ENCODE data around the gene MAD1L1. TPM values are rescaled to one million over a fixed set of nuclear protein-coding genes. Genes with fewer than 3 reads are reported as not detected.
A peak's percentile ranks its signal among the peaks of the same experiment; 100 is the strongest.

The MAD1L1 gene
- total RNA-seq, 1 donor from 2014 or later: 53.8 TPM

GRCh38 chr7:1852517-1853430, 380.0 kb downstream of the MAD1L1 start:
- no peaks in the 10 kb centered on the region for H3K27me3 Mint-ChIP-seq (ENCODE audit: low read depth)
- DNase-seq (ENCODE audit: low read depth, low spot score): no peak
- no peak overlapping the region for H3K4me3 Mint-ChIP-seq
- no peak for TF ChIP-seq CTCF (conservative IDR thresholded peaks at IDR 0.05)
- H3K4me1 Mint-ChIP-seq: no peaks in the 10 kb centered on the region
- H3K9me3 Mint-ChIP-seq: no peaks in the 10 kb centered on the region
- H3K27ac Mint-ChIP-seq (ENCODE audit: unreplicated experiment): no peak overlapping the region
- H3K36me3 Mint-ChIP-seq (ENCODE audit: low read depth): no peaks in the 10 kb centered on the region

- H3K4me3 Mint-ChIP-seq: no peak overlapping the region
These were observed 380.8 kb downstream of the MAD1L1 start for GRCh38 chr7:1851721-1852516.

DNA sequence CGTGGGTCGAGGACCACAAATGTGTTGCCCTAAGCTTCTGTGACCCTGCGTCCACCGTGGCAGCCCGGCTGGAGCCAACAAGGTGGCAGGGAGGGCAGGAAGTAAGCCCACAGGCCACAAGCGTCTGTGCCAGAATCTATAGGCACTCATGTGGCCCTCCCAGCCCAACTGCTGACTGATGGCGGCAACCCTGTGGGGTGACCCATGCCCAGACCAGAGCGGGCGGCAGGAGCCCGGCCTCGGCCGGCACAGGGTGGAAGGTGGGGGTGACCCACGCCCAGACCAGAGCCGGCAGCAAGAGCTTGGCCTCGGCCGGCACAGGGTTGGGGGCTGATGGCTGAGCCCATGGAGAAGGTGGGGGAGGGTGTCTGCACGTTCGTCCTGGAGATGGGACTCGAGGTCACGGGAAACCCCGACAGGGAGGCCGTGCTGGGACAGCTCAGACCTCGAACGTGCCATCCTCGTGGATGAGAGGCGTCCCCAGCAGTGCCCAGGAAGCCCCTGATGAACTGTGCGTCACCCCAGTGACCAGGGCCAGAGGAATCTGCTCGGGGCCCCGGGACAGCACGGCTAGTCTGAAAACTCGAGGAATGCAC, 381.7 kb downstream of the MAD1L1 start:
- Mint-ChIP-seq H3K27me3 (ENCODE audit: low read depth) (no peaks in the 10 kb centered on the region), H3K27ac (ENCODE audit: unreplicated experiment) (no peak overlapping the region), H3K36me3 (ENCODE audit: low read depth) (no peaks in the 10 kb centered on the region), H3K4me3 (no peak overlapping the region), H3K9me3 (no peaks in the 10 kb centered on the region), H3K4me1 (no peaks in the 10 kb centered on the region)
- DNase-seq (ENCODE audit: low read depth, low spot score): no peak
- TF ChIP-seq CTCF (conservative IDR thresholded peaks at IDR 0.05): no peak

More at GRCh38 chr7:1851721-1852516, 380.8 kb downstream of the MAD1L1 start:
- no peak for TF ChIP-seq CTCF (conservative IDR thresholded peaks at IDR 0.05)
- H3K9me3 Mint-ChIP-seq: no peaks in the 10 kb centered on the region
- no peak for DNase-seq (ENCODE audit: low read depth, low spot score)
- H3K36me3 Mint-ChIP-seq (ENCODE audit: low read depth): no peaks in the 10 kb centered on the region
- H3K27ac Mint-ChIP-seq (ENCODE audit: unreplicated experiment): peak overlapping the region; percentile 35
- no peaks in the 10 kb centered on the region for H3K4me1 Mint-ChIP-seq
- H3K27me3 Mint-ChIP-seq (ENCODE audit: low read depth): no peaks in the 10 kb centered on the region

DNA sequence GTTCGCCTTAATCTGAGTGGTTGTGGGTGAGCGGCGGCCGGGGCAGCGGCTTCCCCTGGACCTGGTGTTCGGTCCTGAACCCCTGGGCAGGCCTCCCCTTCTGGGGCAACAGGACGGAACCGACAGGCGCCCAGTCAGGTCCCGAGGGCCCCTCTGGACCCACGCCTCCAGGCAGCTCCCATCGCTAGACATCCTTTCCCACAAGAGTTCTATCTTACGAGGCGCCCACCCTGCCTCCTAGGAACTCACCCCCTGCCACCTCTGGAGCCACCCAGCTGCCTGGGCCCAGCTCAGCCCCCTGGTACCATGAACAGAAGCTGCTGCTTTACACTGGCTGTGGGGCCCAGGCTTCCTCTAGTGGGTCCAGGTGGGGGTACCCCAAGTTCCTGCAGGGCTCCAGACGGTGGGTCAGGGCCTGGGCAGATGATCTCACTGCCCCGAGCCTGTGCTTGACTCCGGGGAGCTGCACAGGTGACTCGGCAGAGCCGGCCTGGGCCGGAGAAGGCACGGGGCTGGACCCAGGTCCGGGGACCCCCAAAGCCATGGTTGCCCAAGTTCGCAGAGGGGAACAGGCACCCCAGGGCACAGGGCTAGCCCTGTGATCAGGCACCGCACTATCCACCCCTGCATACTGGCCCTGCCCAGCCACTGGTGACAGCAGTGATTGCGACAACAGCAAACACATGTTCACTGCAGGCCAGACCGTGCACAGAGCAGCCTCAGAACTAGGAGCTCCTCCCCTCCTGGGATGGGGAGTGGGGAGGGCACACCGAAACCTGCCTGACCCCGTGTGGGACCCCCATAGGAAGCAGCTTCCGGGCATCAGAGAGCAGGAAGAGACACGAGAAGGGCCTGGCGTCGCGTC, 382.4 kb downstream of the MAD1L1 start:
- DNase-seq (ENCODE audit: low read depth, low spot score): no peak
- TF ChIP-seq CTCF (conservative IDR thresholded peaks at IDR 0.05): no peak
- peak overlapping the region; percentile 43 for H3K27ac Mint-ChIP-seq (ENCODE audit: unreplicated experiment)
- H3K27me3 Mint-ChIP-seq (ENCODE audit: low read depth): no peaks in the 10 kb centered on the region
- no peaks in the 10 kb centered on the region for H3K9me3 Mint-ChIP-seq
- no peak overlapping the region for H3K4me3 Mint-ChIP-seq
- H3K36me3 Mint-ChIP-seq (ENCODE audit: low read depth): no peaks in the 10 kb centered on the region
- H3K4me1 Mint-ChIP-seq: no peaks in the 10 kb centered on the region

Measured in neural crest cell (in vitro differentiated cells).